Suprapubic skin (tissue), 4 donors: ENCODE results near the gene ST7. TPM values are rescaled to one million over a fixed set of nuclear protein-coding genes. Genes with fewer than 3 reads are reported as not detected.

ENCODE experiments used
- DNase-seq, 2 donors: peaks; one replicate each; pipeline ENCODE4 v3.0.0-alpha.2; 2019; ENCODE audit warnings: low spot score in 2 of 2
- H3K27ac ChIP-seq: fragments of 200-600 bp; sonication (generic); one replicate; pipeline ENCODE4 v1.5.1; 2019
- H3K27me3 ChIP-seq: fragments of 200-600 bp; sonication (generic); one replicate; pipeline ENCODE4 v1.5.1; 2019
- H3K36me3 ChIP-seq: fragments of 200-600 bp; sonication (generic); one replicate; pipeline ENCODE4 v1.5.1; 2019
- H3K4me1 ChIP-seq: fragments of 200-600 bp; sonication (generic); one replicate; pipeline ENCODE4 v1.5.1; 2019
- H3K4me3 ChIP-seq: fragments of 200-600 bp; sonication (generic); one replicate; pipeline ENCODE4 v1.5.1; 2019; ENCODE audit warnings: mild to moderate bottlenecking
- H3K9me3 ChIP-seq: fragments of 200-600 bp; sonication (generic); one replicate; pipeline ENCODE4 v1.5.1; 2019
- CTCF ChIP-seq, 2 donors: fragments of 200-600 bp in 1 of 2; fragments of 450-650 bp in 1 of 2; sonication (generic) in 1 of 2; IDR thresholded peaks; one replicate each; pipeline ENCODE4 v1.5.1; 2016 to 2019; ENCODE audit warnings: antibody characterized with exemption in 2 of 2, mild to moderate bottlenecking in 1 of 2, moderate library complexity in 1 of 2
- EP300 ChIP-seq: sonication (generic); formaldehyde crosslinking; IDR thresholded peaks from one replicate; pipeline ENCODE4 v1.6.1; 2017; ENCODE audit warnings: antibody characterized with exemption
- POLR2A ChIP-seq, 2 donors: fragments of 450-650 bp; IDR thresholded peaks; one replicate each; pipeline ENCODE4 v1.6.1; 2017; ENCODE audit warnings: antibody characterized with exemption in 2 of 2, mild to moderate bottlenecking in 2 of 2, moderate library complexity in 2 of 2
- POLR2AphosphoS5 ChIP-seq, 3 donors: sonication (generic); formaldehyde crosslinking; IDR thresholded peaks; one replicate each; pipeline ENCODE4 v1.6.1; 2017; ENCODE audit warnings: antibody characterized with exemption in 3 of 3
- WGBS: methylation state at CpG from one replicate; pipeline ENCODE4 v1.1.5; 2018; 5-methylcytosine and 5-hydroxymethylcytosine counted together
- total RNA-seq, 4 donors: library from RNA; depleted of rRNA; stranded (reverse); fragments of >200 nt; gene quantifications; one replicate each; pipeline ENCODE4 v1.1.0, GENCODE V29; 2016

Gene ST7
- total RNA-seq, 4 donors from 2014 or later = 13.1 to 28.2 (median 18.6) TPM

GRCh38 chr7:117194445-117194844, 241.1 kb downstream of the ST7 start:
- Histone ChIP-seq H3K27ac (no peak overlapping the region), H3K9me3 (no peaks in the 10 kb centered on the region), H3K36me3 (peaks cover 22% of the 10 kb centered on the region), H3K4me3 (no peak overlapping the region), H3K27me3 (no peaks in the 10 kb centered on the region), H3K4me1 (no peaks in the 10 kb centered on the region)
- no peak for DNase-seq
- WGBS = 94% methylated on average over 2 of the region's 2 CpGs
- TF ChIP-seq POLR2AphosphoS5 (IDR thresholded peaks at IDR 0.05) (no peak), CTCF (IDR thresholded peaks at IDR 0.05) (no peak), POLR2A (IDR thresholded peaks at IDR 0.05) (no peak), EP300 (no peak)

GRCh38 chr7:117195361-117196029, 242.2 kb downstream of the ST7 start:
- DNase-seq = no peak
- Histone ChIP-seq H3K27ac (no peak overlapping the region), H3K4me3 (no peak overlapping the region), H3K9me3 (no peaks in the 10 kb centered on the region), H3K4me1 (no peaks in the 10 kb centered on the region), H3K36me3 (peaks cover 13% of the 10 kb centered on the region), H3K27me3 (no peaks in the 10 kb centered on the region)
- TF ChIP-seq EP300 (no peak), POLR2AphosphoS5 (IDR thresholded peaks at IDR 0.05) (no peak), POLR2A (IDR thresholded peaks at IDR 0.05) (no peak), CTCF (IDR thresholded peaks at IDR 0.05) (no peak)
- 90% methylated on average over 4 of the region's 4 CpGs for WGBS

GRCh38 chr7:117200132-117200531, 246.8 kb downstream of the ST7 start:
- no peaks in the 10 kb centered on the region for H3K9me3 ChIP-seq
- 100% methylated on average over 1 of the region's 2 CpGs for whole genome bisulfite sequencing
- H3K4me3 ChIP-seq = no peak overlapping the region
- no peaks in the 10 kb centered on the region for H3K27me3 ChIP-seq
- no peak for DNase-seq
- peaks cover 4% of the 10 kb centered on the region for H3K36me3 ChIP-seq
- no peak for TF ChIP-seq EP300
- no peak overlapping the region for H3K27ac ChIP-seq
- no peaks in the 10 kb centered on the region for H3K4me1 ChIP-seq

- 90% methylated on average over 4 of the region's 4 CpGs for WGBS
- H3K27me3 ChIP-seq = no peaks in the 10 kb centered on the region
- no peaks in the 10 kb centered on the region for H3K9me3 ChIP-seq
- TF ChIP-seq POLR2AphosphoS5 (IDR thresholded peaks at IDR 0.05) (no peak), CTCF (IDR thresholded peaks at IDR 0.05) (no peak), EP300 (no peak), POLR2A (IDR thresholded peaks at IDR 0.05) (no peak)
- no peak overlapping the region for H3K27ac ChIP-seq
- H3K4me3 ChIP-seq = no peak overlapping the region
- no peak for DNase-seq
- peaks cover 4% of the 10 kb centered on the region for H3K36me3 ChIP-seq
- no peaks in the 10 kb centered on the region for H3K4me1 ChIP-seq
These were observed 247.6 kb downstream of the ST7 start for GRCh38 chr7:117200786-117201458.

- H3K36me3 ChIP-seq = peaks cover 4% of the 10 kb centered on the region
- H3K4me1 ChIP-seq = no peaks in the 10 kb centered on the region
- H3K27ac ChIP-seq = no peak overlapping the region
- DNase-seq = no peak
- 51% methylated on average over 3 of the region's 3 CpGs for WGBS
- H3K27me3 ChIP-seq = no peaks in the 10 kb centered on the region
- no peak for TF ChIP-seq POLR2A (IDR thresholded peaks at IDR 0.05)
- no peak for TF ChIP-seq POLR2AphosphoS5 (IDR thresholded peaks at IDR 0.05)
- TF ChIP-seq CTCF (IDR thresholded peaks at IDR 0.05) = no peak
- no peak for TF ChIP-seq EP300
- no peak overlapping the region for H3K4me3 ChIP-seq
- no peaks in the 10 kb centered on the region for H3K9me3 ChIP-seq
These were observed 249.2 kb downstream of the ST7 start for GRCh38 chr7:117202511-117202910.
